Neural cell (in vitro differentiated cells): ENCODE data around the gene UBAC2.

ENCODE experiments used
- CTCF ChIP-seq: fragments of 450-650 bp; IDR thresholded peaks from 2 replicates; pipeline ENCODE4 v1.5.1; 2014; ENCODE audit warnings: antibody characterized with exemption, mild to moderate bottlenecking, moderate library complexity; ENCODE audit not compliant: poor library complexity, severe bottlenecking
- EP300 ChIP-seq: fragments of 450-650 bp; conservative IDR thresholded peaks from 2 replicates; pipeline ENCODE4 v1.6.1; 2014; ENCODE audit warnings: antibody characterized with exemption, mild to moderate bottlenecking, moderate library complexity; ENCODE audit not compliant: poor library complexity, severe bottlenecking
- EZH2 ChIP-seq: fragments of 200-600, 300-800 bp; shearing (Covaris generic), sonication (generic); IDR thresholded peaks from 2 replicates; pipeline ENCODE4 v1.6.1; 2014; ENCODE audit warnings: antibody characterized with exemption, low read length, borderline replicate concordance, mild to moderate bottlenecking; ENCODE audit not compliant: insufficient read depth, poor library complexity, severe bottlenecking
- MXI1 ChIP-seq: fragments of 450-650 bp; conservative IDR thresholded peaks from 2 replicates; pipeline ENCODE4 v1.6.1; 2014; ENCODE audit warnings: antibody characterized with exemption, mild to moderate bottlenecking; ENCODE audit not compliant: poor library complexity, severe bottlenecking
- POLR2AphosphoS5 ChIP-seq: IDR thresholded peaks from 2 replicates; pipeline ENCODE4 v1.6.1; 2012
- RAD21 ChIP-seq: fragments of 450-650 bp; conservative IDR thresholded peaks from 2 replicates; pipeline ENCODE4 v1.6.1; 2014; ENCODE audit warnings: antibody characterized with exemption, mild to moderate bottlenecking, moderate library complexity
- REST ChIP-seq: IDR thresholded peaks from 2 replicates; pipeline ENCODE4 v1.6.1; 2012; ENCODE audit warnings: borderline replicate concordance
- TAF1 ChIP-seq: IDR thresholded peaks from 2 replicates; pipeline ENCODE4 v1.6.1; 2012; ENCODE audit warnings: low read depth

DNA sequence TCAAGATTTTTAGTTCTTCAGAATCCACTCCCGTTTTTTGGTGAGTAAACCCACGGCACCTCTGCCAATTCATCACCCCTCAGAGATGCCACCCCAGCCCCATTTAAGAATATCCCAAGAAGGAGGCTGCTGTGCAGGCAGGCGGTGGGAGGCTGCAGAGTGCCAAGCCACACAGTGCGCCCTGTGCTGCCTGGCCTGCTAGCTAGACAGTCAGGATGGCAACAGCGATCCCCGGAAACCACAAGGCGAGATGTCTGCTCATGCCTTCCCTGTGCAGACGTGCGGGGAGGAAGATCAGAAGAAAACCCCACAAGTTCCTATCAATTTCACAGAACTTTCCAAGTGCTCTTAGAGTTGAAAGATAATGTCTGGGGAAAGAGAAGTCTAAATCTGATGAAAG lies 171.3 kb downstream of the UBAC2 start:
- no peak for TF ChIP-seq CTCF
- no peak for TF ChIP-seq TAF1
- no peak for TF ChIP-seq EZH2
- TF ChIP-seq RAD21, result no peak
- no peak for TF ChIP-seq POLR2AphosphoS5
- no peak for TF ChIP-seq REST
- TF ChIP-seq EP300, result no peak
- no peak for TF ChIP-seq MXI1
